Large intestine (tissue), 3 donors: Measurements from ENCODE around the gene TYROBP. TPM values are rescaled to one million over a fixed set of nuclear protein-coding genes. Genes with fewer than 3 reads are reported as not detected.

ENCODE experiments used
- DNase-seq, 2 donors: peaks; one replicate each; pipeline versions ENCODE4 v3.0.0 to v3.0.0-alpha.2; 2013
- H3K27ac ChIP-seq: one replicate; pipeline ENCODE4 v1.5.1; 2013; ENCODE audit warnings: low read length
- H3K27me3 ChIP-seq: 2 replicates; pipeline ENCODE4 v1.6.1; 2013; ENCODE audit warnings: low read length; ENCODE audit not compliant: control insufficient read depth, insufficient read depth
- H3K36me3 ChIP-seq: 2 replicates; pipeline ENCODE4 v1.6.1; 2013; ENCODE audit warnings: low read length; ENCODE audit not compliant: control insufficient read depth, insufficient read depth
- H3K4me1 ChIP-seq: one replicate; pipeline ENCODE4 v1.6.1; 2013; ENCODE audit warnings: low read length; ENCODE audit not compliant: control insufficient read depth, insufficient read depth
- H3K4me3 ChIP-seq: one replicate; pipeline ENCODE4 v1.5.1; 2013; ENCODE audit warnings: low read length
- H3K9me3 ChIP-seq: one replicate; pipeline ENCODE4 v1.6.1; 2013; ENCODE audit warnings: mild to moderate bottlenecking, low read depth, low read length, moderate library complexity; ENCODE audit not compliant: control insufficient read depth
- WGBS: methylation state at CpG from one replicate; pipeline ENCODE4 v1.1.5; 2013; ENCODE audit warnings: low lambda C conversion rate; ENCODE audit not compliant: insufficient coverage; 5-methylcytosine and 5-hydroxymethylcytosine counted together
- polyA plus RNA-seq: library from polyadenylated mRNA; unstranded; fragments of 120-200 nt; gene quantifications from one replicate; pipeline ENCODE4 v1.2.1, GENCODE V29; 2013

Gene TYROBP
- polyA plus RNA-seq, 1 donor: 41.8 TPM

GRCh38 chr19:35932291-35932936 is 24.3 kb upstream of the TYROBP start:
- Histone ChIP-seq H3K9me3 (no peaks in the 10 kb centered on the region), H3K36me3 (no peaks in the 10 kb centered on the region), H3K27ac (no peak overlapping the region), H3K4me1 (peaks cover 16% of the 10 kb centered on the region), H3K4me3 (no peak overlapping the region), H3K27me3 (no peaks in the 10 kb centered on the region)
- 37% methylated on average over 2 of the region's 7 CpGs for whole genome bisulfite sequencing
- no peak for DNase-seq

GRCh38 chr19:35931874-35932202 is 23.7 kb upstream of the TYROBP start:
- DNase-seq: no peak
- H3K4me1 ChIP-seq: peaks cover 12% of the 10 kb centered on the region
- H3K27ac ChIP-seq: no peak overlapping the region
- H3K9me3 ChIP-seq: no peaks in the 10 kb centered on the region
- H3K27me3 ChIP-seq: no peaks in the 10 kb centered on the region
- H3K36me3 ChIP-seq: no peaks in the 10 kb centered on the region
- WGBS: no CpG with 5 or more reads among the region's 9 CpGs
- no peak overlapping the region for H3K4me3 ChIP-seq

- Histone ChIP-seq H3K36me3 (no peaks in the 10 kb centered on the region), H3K4me1 (peaks cover 10% of the 10 kb centered on the region), H3K27ac (peak overlapping the region; percentile 74), H3K4me3 (peak overlapping the region; percentile 34), H3K27me3 (no peaks in the 10 kb centered on the region), H3K9me3 (no peaks in the 10 kb centered on the region)
- peak; percentile 100 for DNase-seq
- no CpG with 5 or more reads among the region's 47 CpGs for WGBS
These were observed 23.2 kb upstream of the TYROBP start for GRCh38 chr19:35931161-35931873.

- Histone ChIP-seq H3K27ac (no peak overlapping the region), H3K9me3 (no peaks in the 10 kb centered on the region), H3K4me3 (no peak overlapping the region), H3K4me1 (no peaks in the 10 kb centered on the region), H3K36me3 (no peaks in the 10 kb centered on the region), H3K27me3 (peaks cover 4% of the 10 kb centered on the region)
- WGBS: no CpG with 5 or more reads among the region's 2 CpGs
- no peak for DNase-seq
These were observed 21.8 kb upstream of the TYROBP start for GRCh38 chr19:35929876-35930275.

GRCh38 chr19:35928507-35928906 is 20.4 kb upstream of the TYROBP start:
- no peak for DNase-seq
- Histone ChIP-seq H3K4me1 (no peaks in the 10 kb centered on the region), H3K9me3 (no peaks in the 10 kb centered on the region), H3K4me3 (no peak overlapping the region), H3K27ac (no peak overlapping the region), H3K36me3 (no peaks in the 10 kb centered on the region), H3K27me3 (peaks cover 4% of the 10 kb centered on the region)
- no CpG with 5 or more reads among the region's 5 CpGs for WGBS

- peaks cover 4% of the 10 kb centered on the region for H3K27me3 ChIP-seq
- H3K27ac ChIP-seq: no peak overlapping the region
- WGBS: no CpG with 5 or more reads among the region's 3 CpGs
- no peak for DNase-seq
- H3K4me3 ChIP-seq: no peak overlapping the region
- H3K4me1 ChIP-seq: no peaks in the 10 kb centered on the region
- no peaks in the 10 kb centered on the region for H3K9me3 ChIP-seq
- no peaks in the 10 kb centered on the region for H3K36me3 ChIP-seq
These were observed 17.4 kb upstream of the TYROBP start for GRCh38 chr19:35925501-35925900.

GRCh38 chr19:35921012-35921411 is 12.9 kb upstream of the TYROBP start:
- WGBS: no CpG with 5 or more reads among the region's 6 CpGs
- H3K9me3 ChIP-seq: no peaks in the 10 kb centered on the region
- H3K4me3 ChIP-seq: no peak overlapping the region
- H3K27ac ChIP-seq: no peak overlapping the region
- H3K36me3 ChIP-seq: no peaks in the 10 kb centered on the region
- peaks cover 4% of the 10 kb centered on the region for H3K27me3 ChIP-seq
- H3K4me1 ChIP-seq: no peaks in the 10 kb centered on the region
- DNase-seq: no peak

- H3K4me3 ChIP-seq: no peak overlapping the region
- H3K27me3 ChIP-seq: no peaks in the 10 kb centered on the region
- no CpG with 5 or more reads among the region's 11 CpGs for WGBS
- H3K9me3 ChIP-seq: no peaks in the 10 kb centered on the region
- no peak overlapping the region for H3K27ac ChIP-seq
- no peak for DNase-seq
- H3K4me1 ChIP-seq: no peaks in the 10 kb centered on the region
- no peaks in the 10 kb centered on the region for H3K36me3 ChIP-seq
These were observed 11.2 kb upstream of the TYROBP start for GRCh38 chr19:35919306-35919705.

- Histone ChIP-seq H3K27ac (no peak overlapping the region), H3K27me3 (no peaks in the 10 kb centered on the region), H3K36me3 (no peaks in the 10 kb centered on the region), H3K4me1 (no peaks in the 10 kb centered on the region), H3K9me3 (no peaks in the 10 kb centered on the region), H3K4me3 (no peak overlapping the region)
- WGBS: 79% methylated on average over 2 of the region's 3 CpGs
- DNase-seq: no peak
These were observed 7.3 kb upstream of the TYROBP start for GRCh38 chr19:35915443-35915842.

- Histone ChIP-seq H3K4me1 (no peaks in the 10 kb centered on the region), H3K36me3 (no peaks in the 10 kb centered on the region), H3K27ac (no peak overlapping the region), H3K9me3 (no peaks in the 10 kb centered on the region), H3K4me3 (no peak overlapping the region), H3K27me3 (no peaks in the 10 kb centered on the region)
- no peak for DNase-seq
- WGBS: 80% methylated on average over 1 of the region's 7 CpGs
These were observed 5.5 kb upstream of the TYROBP start for GRCh38 chr19:35913589-35913988.

- H3K4me1 ChIP-seq: no peaks in the 10 kb centered on the region
- no CpG with 5 or more reads among the region's 5 CpGs for WGBS
- H3K9me3 ChIP-seq: no peaks in the 10 kb centered on the region
- H3K4me3 ChIP-seq: no peak overlapping the region
- H3K36me3 ChIP-seq: no peaks in the 10 kb centered on the region
- DNase-seq: no peak
- H3K27ac ChIP-seq: no peak overlapping the region
- no peaks in the 10 kb centered on the region for H3K27me3 ChIP-seq
These were observed 3.7 kb upstream of the TYROBP start for GRCh38 chr19:35911790-35912189.
